WTC11 (cell line): ENCODE data around the gene NOTCH4.
"Not testable (repeated sequence)": the region's sequence is repeated elsewhere in the genome, so short reads cannot be mapped to it uniquely, and the experiment has no call there.

Experiments used
- ATF2 ChIP-seq: sonication (generic); formaldehyde crosslinking; IDR thresholded peaks from 2 replicates; pipeline ENCODE4 v1.8.1; 2022; ENCODE audit warnings: low read depth, missing genetic modification reagents, borderline replicate concordance
- ESRRA ChIP-seq: sonication (generic); formaldehyde crosslinking; IDR thresholded peaks from 2 replicates; pipeline ENCODE4 v1.8.1; 2022; ENCODE audit warnings: mild to moderate bottlenecking, missing genetic modification reagents, borderline replicate concordance
- MXD4 ChIP-seq: fragments of 250-450 bp; sonication (Bioruptor Pico); IDR thresholded peaks from 2 replicates; pipeline ENCODE4 v1.8.0; 2021; ENCODE audit warnings: mild to moderate bottlenecking, moderate library complexity, borderline replicate concordance
- SP1 ChIP-seq: sonication (generic); formaldehyde crosslinking; conservative IDR thresholded peaks from 2 replicates; pipeline ENCODE4 v1.8.1; 2022; ENCODE audit warnings: missing genetic modification reagents
- TF ChIP-seq, protein P1 (sequence below): fragments of 200-600 bp; IDR thresholded peaks from 2 replicates; pipeline ENCODE4 v1.8.0; 2022; ENCODE audit warnings: antibody characterized with exemption

- TF ChIP-seq, protein P1, sequence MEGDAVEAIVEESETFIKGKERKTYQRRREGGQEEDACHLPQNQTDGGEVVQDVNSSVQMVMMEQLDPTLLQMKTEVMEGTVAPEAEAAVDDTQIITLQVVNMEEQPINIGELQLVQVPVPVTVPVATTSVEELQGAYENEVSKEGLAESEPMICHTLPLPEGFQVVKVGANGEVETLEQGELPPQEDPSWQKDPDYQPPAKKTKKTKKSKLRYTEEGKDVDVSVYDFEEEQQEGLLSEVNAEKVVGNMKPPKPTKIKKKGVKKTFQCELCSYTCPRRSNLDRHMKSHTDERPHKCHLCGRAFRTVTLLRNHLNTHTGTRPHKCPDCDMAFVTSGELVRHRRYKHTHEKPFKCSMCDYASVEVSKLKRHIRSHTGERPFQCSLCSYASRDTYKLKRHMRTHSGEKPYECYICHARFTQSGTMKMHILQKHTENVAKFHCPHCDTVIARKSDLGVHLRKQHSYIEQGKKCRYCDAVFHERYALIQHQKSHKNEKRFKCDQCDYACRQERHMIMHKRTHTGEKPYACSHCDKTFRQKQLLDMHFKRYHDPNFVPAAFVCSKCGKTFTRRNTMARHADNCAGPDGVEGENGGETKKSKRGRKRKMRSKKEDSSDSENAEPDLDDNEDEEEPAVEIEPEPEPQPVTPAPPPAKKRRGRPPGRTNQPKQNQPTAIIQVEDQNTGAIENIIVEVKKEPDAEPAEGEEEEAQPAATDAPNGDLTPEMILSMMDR: not testable (repeated sequence)
- TF ChIP-seq ESRRA (CRISPR knock-in tag); SP1; MXD4 (CRISPR knock-in tag); ATF2 (CRISPR knock-in tag): not testable (repeated sequence)
Observed at GRCh38 chr6:32242318-32242813, 18.5 kb upstream of the NOTCH4 start.
